ENCODE results near the gene TSR3.

GRCh38 chr16:1357906-1358566 lies 6.4 kb upstream of the TSR3 start:
- TF ChIP-seq, protein P1, sequence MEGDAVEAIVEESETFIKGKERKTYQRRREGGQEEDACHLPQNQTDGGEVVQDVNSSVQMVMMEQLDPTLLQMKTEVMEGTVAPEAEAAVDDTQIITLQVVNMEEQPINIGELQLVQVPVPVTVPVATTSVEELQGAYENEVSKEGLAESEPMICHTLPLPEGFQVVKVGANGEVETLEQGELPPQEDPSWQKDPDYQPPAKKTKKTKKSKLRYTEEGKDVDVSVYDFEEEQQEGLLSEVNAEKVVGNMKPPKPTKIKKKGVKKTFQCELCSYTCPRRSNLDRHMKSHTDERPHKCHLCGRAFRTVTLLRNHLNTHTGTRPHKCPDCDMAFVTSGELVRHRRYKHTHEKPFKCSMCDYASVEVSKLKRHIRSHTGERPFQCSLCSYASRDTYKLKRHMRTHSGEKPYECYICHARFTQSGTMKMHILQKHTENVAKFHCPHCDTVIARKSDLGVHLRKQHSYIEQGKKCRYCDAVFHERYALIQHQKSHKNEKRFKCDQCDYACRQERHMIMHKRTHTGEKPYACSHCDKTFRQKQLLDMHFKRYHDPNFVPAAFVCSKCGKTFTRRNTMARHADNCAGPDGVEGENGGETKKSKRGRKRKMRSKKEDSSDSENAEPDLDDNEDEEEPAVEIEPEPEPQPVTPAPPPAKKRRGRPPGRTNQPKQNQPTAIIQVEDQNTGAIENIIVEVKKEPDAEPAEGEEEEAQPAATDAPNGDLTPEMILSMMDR (IDR thresholded peaks at IDR 0.05; ENCODE audit: low read depth, low read length), result no peak
- TF ChIP-seq POLR2A (IDR thresholded peaks at IDR 0.05; ENCODE audit: extremely low read depth, insufficient read length) (no peak), MYC (IDR thresholded peaks at IDR 0.05; ENCODE audit: low read depth, low read length) (no peak), MAX (IDR thresholded peaks at IDR 0.05; ENCODE audit: low read depth, low read length) (no peak)

Measured in NB4 (cell line).